Stimulated activated CD4-positive, alpha-beta T cell treated with anti-CD3 and anti-CD28 coated beads, Interleukin-4, amount 100 ng/mL, for 4 hours (primary cell): Measurements from ENCODE around the gene SPPL2A.
"Not testable (repeated sequence)": the region's sequence is repeated elsewhere in the genome, so short reads cannot be mapped to it uniquely, and the experiment has no call there.

ENCODE experiments used
- DNase-seq, 2 experiments: peaks; one replicate each; pipeline ENCODE4 v3.0.0-alpha.2; 2020

The SPPL2A gene

GRCh38 chr15:50764461-50765194 is 878 bp downstream of the SPPL2A start:
- peak; percentile 10 to 35 for DNase-seq

- peak in 1 of 2 experiments; percentile 7 for DNase-seq
Observed at GRCh38 chr15:50758712-50759205, 6.7 kb downstream of the SPPL2A start.

GRCh38 chr15:50753463-50753862 is 12.0 kb downstream of the SPPL2A start:
- DNase-seq, result no peak

- no peak for DNase-seq
Observed at GRCh38 chr15:50751394-50751793, 14.1 kb downstream of the SPPL2A start.

- DNase-seq, result no peak
Observed at GRCh38 chr15:50750227-50750705, 15.2 kb downstream of the SPPL2A start.

GRCh38 chr15:50747523-50747922 is 18.0 kb downstream of the SPPL2A start:
- no peak for DNase-seq

GRCh38 chr15:50744601-50745000 is 20.9 kb downstream of the SPPL2A start:
- no peak for DNase-seq

GRCh38 chr15:50740955-50741354 is 24.6 kb downstream of the SPPL2A start:
- no peak for DNase-seq

- no peak for DNase-seq
Observed at GRCh38 chr15:50736823-50737222, 28.7 kb downstream of the SPPL2A start.

- DNase-seq, result no peak
Observed at GRCh38 chr15:50735156-50735555, 30.4 kb downstream of the SPPL2A start.

GRCh38 chr15:50726315-50726714 is 39.2 kb downstream of the SPPL2A start:
- no peak for DNase-seq

GRCh38 chr15:50718700-50719125 is 46.8 kb downstream of the SPPL2A start:
- no peak for DNase-seq

- no peak for DNase-seq
Observed at GRCh38 chr15:50712018-50712417, 53.5 kb downstream of the SPPL2A start.

GRCh38 chr15:50710585-50710984 is 54.9 kb downstream of the SPPL2A start:
- DNase-seq, result no peak

GRCh38 chr15:50707878-50708427 is 57.6 kb downstream of the SPPL2A start:
- DNase-seq, result no peak

- DNase-seq, result no peak
Observed at GRCh38 chr15:50702762-50703334, 62.7 kb downstream of the SPPL2A start.

GRCh38 chr15:50698101-50698500 is 67.4 kb downstream of the SPPL2A start:
- DNase-seq, result no peak

- no peak for DNase-seq
Observed at GRCh38 chr15:50697109-50697797, 68.3 kb downstream of the SPPL2A start.

- not testable (repeated sequence) for DNase-seq
Observed at GRCh38 chr15:50694634-50695165, 70.8 kb downstream of the SPPL2A start.

- DNase-seq, result no peak
Observed at GRCh38 chr15:50687302-50687902, 78.1 kb downstream of the SPPL2A start.

- peak; percentile 88 to 90 for DNase-seq
Observed at GRCh38 chr15:50686469-50687301, 78.8 kb downstream of the SPPL2A start, which contains the start of gene TRPM7. TSS of gene TRPM7 (minus strand) at chr15:50686797. CDS start at chr15:50686533, 264 bp downstream.
